ENCODE results near the gene VWA1. TPM values are rescaled to one million over a fixed set of nuclear protein-coding genes. Genes with fewer than 3 reads are reported as not detected.
A peak's percentile ranks its signal among the peaks of the same experiment; 100 is the strongest.

Gene VWA1
- total RNA-seq: 41.1 TPM
- long read RNA-seq, partial matches to known transcripts: 0 of 6 reads
- long read RNA-seq, other reads (novel, unspliced or antisense): 6 of 6 reads

GRCh38 chr1:1435106-1435903 is at the start of gene VWA1:
TSS of gene VWA1 (plus strand) at chr1:1435690. CDS start at chr1:1435749, 59 bp downstream.
- DNase-seq (ENCODE audit: low spot score): peak; percentile 91

- DNase-seq (ENCODE audit: low spot score): no peak
Observed at GRCh38 chr1:1385931-1386330, 49.6 kb upstream of the VWA1 start.

- no peak for DNase-seq (ENCODE audit: low spot score)
Observed at GRCh38 chr1:1387098-1388077, 48.1 kb upstream of the VWA1 start.

- DNase-seq (ENCODE audit: low spot score): no peak
Observed at GRCh38 chr1:1388078-1388472, 47.4 kb upstream of the VWA1 start.

- no peak for DNase-seq (ENCODE audit: low spot score)
Observed at GRCh38 chr1:1390675-1391074, 44.8 kb upstream of the VWA1 start.

GRCh38 chr1:1391225-1391624 is 44.3 kb upstream of the VWA1 start:
- no peak for DNase-seq (ENCODE audit: low spot score)

- no peak for DNase-seq (ENCODE audit: low spot score)
Observed at GRCh38 chr1:1393014-1393413, 42.5 kb upstream of the VWA1 start.

- no peak for DNase-seq (ENCODE audit: low spot score)
Observed at GRCh38 chr1:1393428-1393827, 42.1 kb upstream of the VWA1 start.

- DNase-seq (ENCODE audit: low spot score): no peak
Observed at GRCh38 chr1:1394116-1394515, 41.4 kb upstream of the VWA1 start.

GRCh38 chr1:1395166-1395565 is 40.3 kb upstream of the VWA1 start:
- no peak for DNase-seq (ENCODE audit: low spot score)

GRCh38 chr1:1397839-1398523 is 37.5 kb upstream of the VWA1 start:
- DNase-seq (ENCODE audit: low spot score): no peak

- no peak for DNase-seq (ENCODE audit: low spot score)
Observed at GRCh38 chr1:1398677-1399186, 36.8 kb upstream of the VWA1 start.

- DNase-seq (ENCODE audit: low spot score): peak; percentile 100
Observed at GRCh38 chr1:1399187-1399871, 36.2 kb upstream of the VWA1 start, which contains the start of gene CCNL2. TSS of gene CCNL2 (minus strand) at chr1:1399335. CDS start at chr1:1399306, 29 bp downstream.

GRCh38 chr1:1399872-1400575 is 35.5 kb upstream of the VWA1 start:
- DNase-seq (ENCODE audit: low spot score): no peak

- DNase-seq (ENCODE audit: low spot score): no peak
Observed at GRCh38 chr1:1400576-1401456, 34.7 kb upstream of the VWA1 start.

- no peak for DNase-seq (ENCODE audit: low spot score)
Observed at GRCh38 chr1:1401457-1402010, 34.0 kb upstream of the VWA1 start.

GRCh38 chr1:1402072-1402900 is 33.2 kb upstream of the VWA1 start:
- DNase-seq (ENCODE audit: low spot score): no peak

Data from mesenteric fat pad (tissue), 1 donor.